ENCODE results near the gene NIM1K.

The NIM1K gene

DNA sequence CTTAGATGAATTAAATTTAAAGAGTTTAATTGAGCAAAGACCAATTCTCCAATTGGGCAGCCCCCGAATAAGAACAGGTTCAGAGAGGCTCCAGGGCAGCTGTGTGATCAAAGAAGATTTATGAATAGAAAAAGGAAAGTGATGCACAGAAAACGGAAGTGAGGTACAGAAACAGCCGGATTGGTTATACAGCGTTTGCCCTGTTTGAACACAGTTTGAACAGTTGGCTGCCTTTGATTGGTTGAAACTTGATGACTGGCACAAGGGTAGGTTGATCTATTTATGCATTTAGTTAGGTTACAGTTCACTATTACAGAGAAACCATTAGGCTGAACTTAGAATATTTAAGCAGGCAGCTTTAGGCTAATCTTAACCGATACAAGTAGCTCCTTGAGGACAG, 29.5 kb downstream of the NIM1K start:
- ATAC-seq = no peak
- TF ChIP-seq TCF4 (CRISPR knock-in tag; IDR thresholded peaks at IDR 0.05; ENCODE audit: borderline replicate concordance) (no peak), RARB (CRISPR knock-in tag; IDR thresholded peaks at IDR 0.05) (no peak), OSR1 (CRISPR knock-in tag; IDR thresholded peaks at IDR 0.05) (no peak), ISL1 (CRISPR knock-in tag; IDR thresholded peaks at IDR 0.05) (no peak), ESRRG (CRISPR knock-in tag; IDR thresholded peaks at IDR 0.05) (no peak), CSDC2 (CRISPR knock-in tag; IDR thresholded peaks at IDR 0.05) (no peak)
- TF ChIP-seq, protein P1, sequence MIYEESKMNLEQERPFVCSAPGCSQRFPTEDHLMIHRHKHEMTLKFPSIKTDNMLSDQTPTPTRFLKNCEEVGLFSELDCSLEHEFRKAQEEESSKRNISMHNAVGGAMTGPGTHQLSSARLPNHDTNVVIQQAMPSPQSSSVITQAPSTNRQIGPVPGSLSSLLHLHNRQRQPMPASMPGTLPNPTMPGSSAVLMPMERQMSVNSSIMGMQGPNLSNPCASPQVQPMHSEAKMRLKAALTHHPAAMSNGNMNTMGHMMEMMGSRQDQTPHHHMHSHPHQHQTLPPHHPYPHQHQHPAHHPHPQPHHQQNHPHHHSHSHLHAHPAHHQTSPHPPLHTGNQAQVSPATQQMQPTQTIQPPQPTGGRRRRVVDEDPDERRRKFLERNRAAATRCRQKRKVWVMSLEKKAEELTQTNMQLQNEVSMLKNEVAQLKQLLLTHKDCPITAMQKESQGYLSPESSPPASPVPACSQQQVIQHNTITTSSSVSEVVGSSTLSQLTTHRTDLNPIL (CRISPR knock-in tag; IDR thresholded peaks at IDR 0.05; ENCODE audit: low read depth) = no peak
- TF ChIP-seq, protein P2, sequence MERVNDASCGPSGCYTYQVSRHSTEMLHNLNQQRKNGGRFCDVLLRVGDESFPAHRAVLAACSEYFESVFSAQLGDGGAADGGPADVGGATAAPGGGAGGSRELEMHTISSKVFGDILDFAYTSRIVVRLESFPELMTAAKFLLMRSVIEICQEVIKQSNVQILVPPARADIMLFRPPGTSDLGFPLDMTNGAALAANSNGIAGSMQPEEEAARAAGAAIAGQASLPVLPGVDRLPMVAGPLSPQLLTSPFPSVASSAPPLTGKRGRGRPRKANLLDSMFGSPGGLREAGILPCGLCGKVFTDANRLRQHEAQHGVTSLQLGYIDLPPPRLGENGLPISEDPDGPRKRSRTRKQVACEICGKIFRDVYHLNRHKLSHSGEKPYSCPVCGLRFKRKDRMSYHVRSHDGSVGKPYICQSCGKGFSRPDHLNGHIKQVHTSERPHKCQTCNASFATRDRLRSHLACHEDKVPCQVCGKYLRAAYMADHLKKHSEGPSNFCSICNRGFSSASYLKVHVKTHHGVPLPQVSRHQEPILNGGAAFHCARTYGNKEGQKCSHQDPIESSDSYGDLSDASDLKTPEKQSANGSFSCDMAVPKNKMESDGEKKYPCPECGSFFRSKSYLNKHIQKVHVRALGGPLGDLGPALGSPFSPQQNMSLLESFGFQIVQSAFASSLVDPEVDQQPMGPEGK (CRISPR knock-in tag; IDR thresholded peaks at IDR 0.05; ENCODE audit: borderline replicate concordance) = no peak
- TF ChIP-seq, protein P3, sequence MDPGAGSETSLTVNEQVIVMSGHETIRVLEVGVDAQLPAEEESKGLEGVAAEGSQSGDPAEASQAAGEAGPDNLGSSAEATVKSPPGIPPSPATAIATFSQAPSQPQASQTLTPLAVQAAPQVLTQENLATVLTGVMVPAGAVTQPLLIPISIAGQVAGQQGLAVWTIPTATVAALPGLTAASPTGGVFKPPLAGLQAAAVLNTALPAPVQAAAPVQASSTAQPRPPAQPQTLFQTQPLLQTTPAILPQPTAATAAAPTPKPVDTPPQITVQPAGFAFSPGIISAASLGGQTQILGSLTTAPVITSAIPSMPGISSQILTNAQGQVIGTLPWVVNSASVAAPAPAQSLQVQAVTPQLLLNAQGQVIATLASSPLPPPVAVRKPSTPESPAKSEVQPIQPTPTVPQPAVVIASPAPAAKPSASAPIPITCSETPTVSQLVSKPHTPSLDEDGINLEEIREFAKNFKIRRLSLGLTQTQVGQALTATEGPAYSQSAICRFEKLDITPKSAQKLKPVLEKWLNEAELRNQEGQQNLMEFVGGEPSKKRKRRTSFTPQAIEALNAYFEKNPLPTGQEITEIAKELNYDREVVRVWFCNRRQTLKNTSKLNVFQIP (CRISPR knock-in tag; IDR thresholded peaks at IDR 0.05; ENCODE audit: borderline replicate concordance, low read depth) = no peak
- TF ChIP-seq, protein P4, sequence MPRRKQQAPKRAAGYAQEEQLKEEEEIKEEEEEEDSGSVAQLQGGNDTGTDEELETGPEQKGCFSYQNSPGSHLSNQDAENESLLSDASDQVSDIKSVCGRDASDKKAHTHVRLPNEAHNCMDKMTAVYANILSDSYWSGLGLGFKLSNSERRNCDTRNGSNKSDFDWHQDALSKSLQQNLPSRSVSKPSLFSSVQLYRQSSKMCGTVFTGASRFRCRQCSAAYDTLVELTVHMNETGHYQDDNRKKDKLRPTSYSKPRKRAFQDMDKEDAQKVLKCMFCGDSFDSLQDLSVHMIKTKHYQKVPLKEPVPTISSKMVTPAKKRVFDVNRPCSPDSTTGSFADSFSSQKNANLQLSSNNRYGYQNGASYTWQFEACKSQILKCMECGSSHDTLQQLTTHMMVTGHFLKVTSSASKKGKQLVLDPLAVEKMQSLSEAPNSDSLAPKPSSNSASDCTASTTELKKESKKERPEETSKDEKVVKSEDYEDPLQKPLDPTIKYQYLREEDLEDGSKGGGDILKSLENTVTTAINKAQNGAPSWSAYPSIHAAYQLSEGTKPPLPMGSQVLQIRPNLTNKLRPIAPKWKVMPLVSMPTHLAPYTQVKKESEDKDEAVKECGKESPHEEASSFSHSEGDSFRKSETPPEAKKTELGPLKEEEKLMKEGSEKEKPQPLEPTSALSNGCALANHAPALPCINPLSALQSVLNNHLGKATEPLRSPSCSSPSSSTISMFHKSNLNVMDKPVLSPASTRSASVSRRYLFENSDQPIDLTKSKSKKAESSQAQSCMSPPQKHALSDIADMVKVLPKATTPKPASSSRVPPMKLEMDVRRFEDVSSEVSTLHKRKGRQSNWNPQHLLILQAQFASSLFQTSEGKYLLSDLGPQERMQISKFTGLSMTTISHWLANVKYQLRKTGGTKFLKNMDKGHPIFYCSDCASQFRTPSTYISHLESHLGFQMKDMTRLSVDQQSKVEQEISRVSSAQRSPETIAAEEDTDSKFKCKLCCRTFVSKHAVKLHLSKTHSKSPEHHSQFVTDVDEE (CRISPR knock-in tag; IDR thresholded peaks at IDR 0.05) = no peak

DNA sequence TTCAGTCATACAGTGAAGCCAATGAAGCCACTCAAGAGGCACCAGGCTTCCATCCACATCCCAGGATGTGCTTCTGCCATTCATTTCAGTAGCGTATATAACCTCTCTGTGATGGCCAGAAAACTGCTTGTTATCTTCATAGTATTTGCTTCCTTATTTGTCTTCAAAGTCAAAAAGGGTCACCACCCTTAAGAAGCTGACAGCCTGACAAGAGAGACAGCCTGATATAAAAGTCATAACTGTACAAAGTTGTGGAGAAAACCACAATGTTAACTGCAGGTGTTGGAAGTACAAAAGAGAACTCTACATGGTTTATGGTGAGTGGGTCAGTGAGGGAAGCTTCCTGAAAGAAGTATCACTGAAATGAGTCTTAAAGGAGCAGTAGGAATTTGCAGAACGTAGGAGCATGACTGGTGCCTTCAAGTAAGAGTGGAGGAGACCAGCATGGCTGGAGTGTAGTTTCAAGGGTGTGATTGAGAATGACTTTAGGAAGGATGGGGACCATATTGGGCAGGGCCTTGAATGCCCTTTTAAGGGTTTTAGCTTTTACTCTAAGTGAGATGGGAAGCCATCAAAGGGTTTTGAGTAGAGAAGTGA, 33.7 kb downstream of the NIM1K start:
- ATAC-seq = no peak
- TF ChIP-seq ZNF70 (CRISPR knock-in tag; IDR thresholded peaks at IDR 0.05) (no peak), ISL1 (CRISPR knock-in tag; IDR thresholded peaks at IDR 0.05) (no peak), TCF4 (CRISPR knock-in tag; IDR thresholded peaks at IDR 0.05; ENCODE audit: borderline replicate concordance) (no peak)
- TF ChIP-seq, protein P4 (CRISPR knock-in tag; IDR thresholded peaks at IDR 0.05) = no peak
- TF ChIP-seq, protein P5, sequence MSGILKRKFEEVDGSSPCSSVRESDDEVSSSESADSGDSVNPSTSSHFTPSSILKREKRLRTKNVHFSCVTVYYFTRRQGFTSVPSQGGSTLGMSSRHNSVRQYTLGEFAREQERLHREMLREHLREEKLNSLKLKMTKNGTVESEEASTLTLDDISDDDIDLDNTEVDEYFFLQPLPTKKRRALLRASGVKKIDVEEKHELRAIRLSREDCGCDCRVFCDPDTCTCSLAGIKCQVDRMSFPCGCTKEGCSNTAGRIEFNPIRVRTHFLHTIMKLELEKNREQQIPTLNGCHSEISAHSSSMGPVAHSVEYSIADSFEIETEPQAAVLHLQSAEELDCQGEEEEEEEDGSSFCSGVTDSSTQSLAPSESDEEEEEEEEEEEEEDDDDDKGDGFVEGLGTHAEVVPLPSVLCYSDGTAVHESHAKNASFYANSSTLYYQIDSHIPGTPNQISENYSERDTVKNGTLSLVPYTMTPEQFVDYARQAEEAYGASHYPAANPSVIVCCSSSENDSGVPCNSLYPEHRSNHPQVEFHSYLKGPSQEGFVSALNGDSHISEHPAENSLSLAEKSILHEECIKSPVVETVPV (CRISPR knock-in tag; IDR thresholded peaks at IDR 0.05) = no peak

DNA sequence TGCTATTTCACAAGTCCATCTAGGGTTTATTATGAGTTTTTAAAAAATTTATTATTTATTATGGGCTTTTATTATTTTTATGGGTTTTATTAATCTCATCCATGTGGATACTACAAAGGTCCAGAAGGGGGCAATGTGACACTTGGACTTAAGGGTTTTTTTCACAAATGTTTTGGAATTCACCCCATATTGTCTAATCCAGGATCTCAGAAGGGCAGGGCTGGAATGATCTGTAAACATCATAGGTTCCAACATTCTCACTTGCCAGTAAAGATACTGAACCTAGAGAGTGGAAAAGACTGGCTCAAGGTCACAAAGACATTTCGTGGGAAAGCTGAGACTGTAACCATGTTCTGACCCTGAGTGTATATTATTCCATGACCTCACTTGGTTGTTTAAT, 35.6 kb downstream of the NIM1K start:
- ATAC-seq = peak; percentile 70
- TF ChIP-seq, protein P2 (CRISPR knock-in tag; IDR thresholded peaks at IDR 0.05; ENCODE audit: borderline replicate concordance) = no peak
- no peak for TF ChIP-seq ZNF8 (CRISPR knock-in tag; IDR thresholded peaks at IDR 0.05)
- no peak for TF ChIP-seq ZNF70 (CRISPR knock-in tag; IDR thresholded peaks at IDR 0.05)
- TF ChIP-seq ARNTL (CRISPR knock-in tag; IDR thresholded peaks at IDR 0.05; ENCODE audit: borderline replicate concordance, low read depth) = no peak
- TF ChIP-seq ISL1 (CRISPR knock-in tag; IDR thresholded peaks at IDR 0.05) = no peak
- TF ChIP-seq ZC3H10 (CRISPR knock-in tag; IDR thresholded peaks at IDR 0.05) = no peak
- TF ChIP-seq OSR1 (CRISPR knock-in tag; IDR thresholded peaks at IDR 0.05) = no peak
- no peak for TF ChIP-seq ZNF565 (CRISPR knock-in tag; conservative IDR thresholded peaks at IDR 0.05; ENCODE audit: low read depth)
- TF ChIP-seq RARB (CRISPR knock-in tag; IDR thresholded peaks at IDR 0.05) = no peak
- TF ChIP-seq SNAI2 (CRISPR knock-in tag; IDR thresholded peaks at IDR 0.05) = no peak
- TF ChIP-seq, protein P5 (CRISPR knock-in tag; IDR thresholded peaks at IDR 0.05) = no peak
- TF ChIP-seq ESRRG (CRISPR knock-in tag; IDR thresholded peaks at IDR 0.05) = no peak
- TF ChIP-seq, protein P3 (CRISPR knock-in tag; IDR thresholded peaks at IDR 0.05; ENCODE audit: borderline replicate concordance, low read depth) = no peak
- TF ChIP-seq GLIS3 (CRISPR knock-in tag; IDR thresholded peaks at IDR 0.05) = no peak
